Measurements from ENCODE around the gene VWA5A. TPM values are rescaled to one million over a fixed set of nuclear protein-coding genes. Genes with fewer than 3 reads are reported as not detected.

VWA5A gene, protein sequence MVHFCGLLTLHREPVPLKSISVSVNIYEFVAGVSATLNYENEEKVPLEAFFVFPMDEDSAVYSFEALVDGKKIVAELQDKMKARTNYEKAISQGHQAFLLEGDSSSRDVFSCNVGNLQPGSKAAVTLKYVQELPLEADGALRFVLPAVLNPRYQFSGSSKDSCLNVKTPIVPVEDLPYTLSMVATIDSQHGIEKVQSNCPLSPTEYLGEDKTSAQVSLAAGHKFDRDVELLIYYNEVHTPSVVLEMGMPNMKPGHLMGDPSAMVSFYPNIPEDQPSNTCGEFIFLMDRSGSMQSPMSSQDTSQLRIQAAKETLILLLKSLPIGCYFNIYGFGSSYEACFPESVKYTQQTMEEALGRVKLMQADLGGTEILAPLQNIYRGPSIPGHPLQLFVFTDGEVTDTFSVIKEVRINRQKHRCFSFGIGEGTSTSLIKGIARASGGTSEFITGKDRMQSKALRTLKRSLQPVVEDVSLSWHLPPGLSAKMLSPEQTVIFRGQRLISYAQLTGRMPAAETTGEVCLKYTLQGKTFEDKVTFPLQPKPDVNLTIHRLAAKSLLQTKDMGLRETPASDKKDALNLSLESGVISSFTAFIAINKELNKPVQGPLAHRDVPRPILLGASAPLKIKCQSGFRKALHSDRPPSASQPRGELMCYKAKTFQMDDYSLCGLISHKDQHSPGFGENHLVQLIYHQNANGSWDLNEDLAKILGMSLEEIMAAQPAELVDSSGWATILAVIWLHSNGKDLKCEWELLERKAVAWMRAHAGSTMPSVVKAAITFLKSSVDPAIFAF
- 3.6 and 4.6 TPM in 2 replicates for total RNA-seq

DNA sequence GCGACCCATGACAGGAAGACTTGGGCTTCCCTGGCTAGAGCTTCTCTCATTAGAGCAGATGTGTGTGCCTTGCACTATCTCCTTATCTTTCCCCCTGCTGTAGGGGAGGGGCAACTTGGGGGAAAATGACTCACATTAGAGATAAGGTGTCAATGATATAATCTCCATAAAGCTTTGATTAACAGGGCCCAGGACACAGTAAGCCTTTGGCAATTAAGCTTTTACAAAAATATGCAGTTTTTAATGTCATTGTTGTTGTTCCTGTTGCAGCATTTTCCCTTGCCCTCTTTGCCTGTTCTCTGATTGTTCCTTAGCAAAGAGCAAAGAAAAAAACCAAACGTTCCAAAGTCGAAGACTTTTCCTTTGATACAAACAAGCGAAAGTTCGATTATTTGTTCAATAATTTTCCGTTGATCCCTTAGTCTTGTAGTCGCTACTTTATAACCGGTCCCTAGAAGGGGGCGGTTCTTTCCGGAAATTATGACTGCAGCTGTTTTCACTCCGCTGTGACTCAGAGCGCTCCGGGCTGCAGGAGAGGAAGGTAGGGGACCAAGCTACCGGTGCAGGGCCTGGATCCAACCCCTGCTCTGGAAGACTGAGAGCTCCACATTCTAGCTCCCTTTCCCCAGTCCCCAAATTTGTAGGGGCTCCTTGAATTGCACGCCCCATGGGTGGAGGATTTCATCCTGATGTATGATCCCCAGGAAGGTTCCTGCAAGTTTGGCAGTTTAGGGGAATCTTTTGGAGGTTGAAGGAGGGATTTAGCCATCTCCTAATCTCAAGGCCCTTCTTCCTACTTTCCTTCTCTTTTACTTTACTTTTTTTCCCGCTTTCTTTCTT lies at the start of gene VWA5A:
Gene VWA5A, plus strand, starts transcription at position 509 of the 840 bp plus-strand sequence. CDS start 2,062 bp downstream, outside the sequence.
- DNase-seq (ENCODE audit: low read depth in 2 of 2), result peak; percentile 77 to 90

DNA sequence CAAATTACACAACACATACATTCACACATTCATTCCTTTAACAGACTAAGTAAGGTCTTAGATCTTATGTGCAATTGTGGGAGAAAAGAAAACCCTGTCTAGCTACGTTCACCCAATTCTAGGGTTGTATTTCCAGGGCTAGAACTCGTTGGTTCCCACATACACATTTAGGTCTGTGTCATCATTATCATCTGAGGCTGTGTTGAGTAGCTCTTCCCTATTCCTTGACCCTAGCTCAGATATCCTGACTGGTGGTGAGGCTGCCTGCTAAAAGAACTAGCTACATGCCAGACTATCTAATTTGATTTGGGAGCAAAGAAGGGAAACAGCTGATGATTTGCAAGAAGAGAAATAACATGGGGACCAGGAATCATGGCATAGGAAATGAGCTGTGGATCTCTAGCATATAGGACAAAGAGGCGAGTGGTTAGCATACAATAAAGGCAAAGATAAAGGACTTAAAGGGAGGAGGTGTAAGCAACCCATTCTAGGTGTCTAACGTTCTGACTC lies 46.6 kb upstream of the VWA5A start:
- DNase-seq (ENCODE audit: low read depth in 2 of 2), result no peak

- peak; percentile 36 to 69 for DNase-seq (ENCODE audit: low read depth in 2 of 2)
Measured at GRCh38 chr11:124069429-124070401, 45.5 kb upstream of the VWA5A start.

- DNase-seq (ENCODE audit: low read depth in 2 of 2), result peak; percentile 65 to 82
Measured at GRCh38 chr11:124070915-124071622, 44.2 kb upstream of the VWA5A start.

- no peak for DNase-seq (ENCODE audit: low read depth in 2 of 2)
Measured at GRCh38 chr11:124071623-124071948, 43.7 kb upstream of the VWA5A start.

DNA sequence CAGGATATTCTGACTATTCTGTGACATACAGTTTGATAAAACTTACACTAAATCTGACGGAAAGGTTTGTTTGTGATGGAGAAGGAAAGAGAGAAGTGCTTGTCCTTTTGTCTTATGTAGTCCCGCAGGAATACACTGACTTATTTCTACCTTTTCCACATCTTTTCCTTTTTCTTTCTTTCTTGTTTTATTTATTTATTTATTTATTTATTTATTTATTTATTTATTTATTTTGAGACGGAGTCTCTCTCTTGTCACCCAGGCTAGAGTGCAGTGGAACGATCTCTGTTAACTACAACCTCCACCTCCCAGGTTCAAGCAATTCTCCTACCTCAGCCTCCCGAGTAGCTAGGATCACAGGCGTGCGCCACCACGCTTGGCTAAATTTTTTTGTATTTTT lies 43.1 kb upstream of the VWA5A start:
- DNase-seq (ENCODE audit: low read depth in 2 of 2), result no peak

DNA sequence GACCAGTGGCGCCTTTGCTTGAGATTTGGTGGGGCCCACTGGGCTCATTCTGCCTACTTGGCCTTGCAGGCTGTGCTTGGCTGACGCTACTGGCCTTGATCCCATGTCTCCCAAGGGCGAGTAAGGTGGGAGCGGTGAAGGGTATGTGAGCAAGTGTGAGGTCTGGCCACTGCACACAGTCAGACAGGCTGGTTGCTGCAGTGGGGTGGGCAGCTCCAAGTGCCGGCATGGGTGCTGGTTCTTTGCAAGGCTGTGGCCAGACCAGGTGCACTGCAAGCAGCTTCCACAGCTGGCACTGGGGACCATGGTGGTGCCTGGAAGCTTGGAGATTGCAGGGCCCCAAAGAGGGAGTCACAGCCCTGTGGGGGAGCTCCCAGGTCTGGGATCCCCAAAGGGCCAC lies 40.7 kb upstream of the VWA5A start:
- DNase-seq (ENCODE audit: low read depth in 2 of 2), result no peak

DNA sequence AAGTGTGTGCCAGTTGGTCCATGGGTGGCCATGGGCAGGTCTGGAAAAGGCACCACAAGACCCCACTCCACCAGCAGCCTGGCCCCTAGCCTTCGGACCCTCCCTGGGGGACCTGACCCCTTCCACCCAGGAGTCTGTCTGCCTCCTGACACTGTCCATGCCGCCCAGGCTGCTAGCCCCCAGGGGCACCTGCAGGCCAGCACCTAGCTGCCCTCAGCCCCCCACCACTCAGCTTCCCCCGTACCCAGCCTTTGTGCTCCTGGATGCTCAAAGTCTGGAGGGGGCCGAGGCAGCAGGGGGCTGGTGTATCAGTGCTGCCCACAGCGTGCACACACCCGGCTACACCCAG lies 39.8 kb upstream of the VWA5A start:
- no peak for DNase-seq (ENCODE audit: low read depth in 2 of 2)

GRCh38 chr11:124075841-124076651 lies 39.2 kb upstream of the VWA5A start:
- no peak for DNase-seq (ENCODE audit: low read depth in 2 of 2)

GRCh38 chr11:124077266-124077665 lies 38.0 kb upstream of the VWA5A start:
- no peak for DNase-seq (ENCODE audit: low read depth in 2 of 2)

GRCh38 chr11:124078591-124078990 lies 36.7 kb upstream of the VWA5A start:
- no peak for DNase-seq (ENCODE audit: low read depth in 2 of 2)

DNA sequence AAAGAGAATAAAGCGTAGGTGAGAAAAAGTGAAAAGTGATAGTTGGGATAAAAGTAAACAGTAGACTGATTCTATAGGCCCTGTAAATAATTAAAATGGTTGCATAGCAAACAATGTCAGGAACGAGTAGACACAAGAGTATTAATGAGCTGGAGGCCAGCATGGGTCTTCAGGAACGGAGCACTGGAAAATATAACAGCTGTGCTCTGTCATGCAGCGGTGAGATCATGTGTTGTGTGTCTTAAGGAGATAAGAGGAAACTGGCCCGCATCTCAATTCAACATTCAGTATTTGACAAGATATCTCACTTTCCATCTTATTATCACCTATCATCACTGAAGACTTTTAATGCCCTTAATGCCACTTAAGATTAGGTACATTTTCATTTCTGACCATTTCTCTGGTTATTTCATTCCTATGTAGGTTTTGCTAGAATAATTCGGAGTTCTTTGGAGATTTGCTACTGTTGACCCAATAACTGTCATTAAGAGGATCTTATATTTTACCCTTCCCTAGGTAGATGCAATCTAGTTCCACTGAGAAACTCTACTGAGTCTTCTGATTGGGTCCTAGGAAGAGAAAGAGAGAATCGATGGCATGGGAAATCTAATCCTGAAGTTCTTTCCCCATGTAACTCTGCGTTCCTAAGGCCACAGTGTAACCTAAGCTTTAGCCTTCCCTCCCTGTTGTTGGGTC lies 35.5 kb upstream of the VWA5A start:
- DNase-seq (ENCODE audit: low read depth in 2 of 2), result no peak

DNA sequence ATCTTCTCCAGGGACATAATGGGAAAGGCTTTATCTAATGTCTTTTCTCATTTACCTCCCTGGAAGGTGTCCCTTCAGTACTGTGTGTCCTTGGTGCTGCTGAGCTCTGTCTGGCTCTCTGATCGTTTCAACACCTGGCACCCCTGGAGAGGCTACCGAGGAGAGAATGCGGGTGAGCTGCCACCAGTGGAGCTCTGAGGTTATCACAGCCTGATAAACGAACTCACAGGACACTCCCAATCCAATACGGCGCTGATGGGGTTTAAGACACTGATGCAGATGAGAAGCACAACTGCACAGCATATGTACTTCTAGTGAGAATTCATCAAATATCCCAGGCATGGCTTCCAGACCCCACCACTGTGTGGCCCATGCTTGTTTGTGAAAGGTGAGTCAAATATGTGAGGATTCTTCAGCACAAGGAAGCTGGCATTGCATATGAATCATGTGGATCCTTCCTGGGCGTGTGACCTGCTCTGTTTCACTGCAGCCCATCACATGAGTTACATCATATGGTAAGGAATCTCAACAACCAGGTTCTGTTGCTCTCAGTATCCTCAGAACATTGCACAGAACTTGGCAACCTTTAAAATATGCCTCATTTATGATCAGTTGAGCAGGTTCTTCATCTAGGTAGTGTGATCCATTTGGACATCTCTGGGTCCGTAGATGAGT lies 34.8 kb upstream of the VWA5A start:
- DNase-seq (ENCODE audit: low read depth in 2 of 2), result no peak

DNA sequence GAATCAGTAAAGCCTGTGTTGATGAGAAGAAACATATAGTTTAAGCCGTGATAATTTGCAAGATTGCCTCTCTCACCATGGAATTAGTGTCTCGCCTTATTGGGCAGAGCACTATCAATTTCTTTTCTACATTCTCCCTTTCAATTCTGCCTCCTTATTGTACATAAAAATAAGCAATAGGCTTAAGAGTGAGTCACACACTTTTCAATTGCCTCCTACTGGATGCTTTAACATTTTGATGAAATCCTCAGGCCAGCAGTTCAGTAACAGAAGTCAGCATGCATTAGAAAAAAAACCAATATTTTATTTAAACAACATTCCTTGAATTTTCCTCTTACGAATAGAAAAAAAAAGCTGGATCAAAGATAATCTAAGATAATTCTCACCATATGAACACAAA lies 33.8 kb upstream of the VWA5A start:
- DNase-seq (ENCODE audit: low read depth in 2 of 2), result no peak

- no peak for DNase-seq (ENCODE audit: low read depth in 2 of 2)
Measured at GRCh38 chr11:124082371-124082770, 32.9 kb upstream of the VWA5A start.

- no peak for DNase-seq (ENCODE audit: low read depth in 2 of 2)
Measured at GRCh38 chr11:124085583-124085982, 29.7 kb upstream of the VWA5A start.

DNA sequence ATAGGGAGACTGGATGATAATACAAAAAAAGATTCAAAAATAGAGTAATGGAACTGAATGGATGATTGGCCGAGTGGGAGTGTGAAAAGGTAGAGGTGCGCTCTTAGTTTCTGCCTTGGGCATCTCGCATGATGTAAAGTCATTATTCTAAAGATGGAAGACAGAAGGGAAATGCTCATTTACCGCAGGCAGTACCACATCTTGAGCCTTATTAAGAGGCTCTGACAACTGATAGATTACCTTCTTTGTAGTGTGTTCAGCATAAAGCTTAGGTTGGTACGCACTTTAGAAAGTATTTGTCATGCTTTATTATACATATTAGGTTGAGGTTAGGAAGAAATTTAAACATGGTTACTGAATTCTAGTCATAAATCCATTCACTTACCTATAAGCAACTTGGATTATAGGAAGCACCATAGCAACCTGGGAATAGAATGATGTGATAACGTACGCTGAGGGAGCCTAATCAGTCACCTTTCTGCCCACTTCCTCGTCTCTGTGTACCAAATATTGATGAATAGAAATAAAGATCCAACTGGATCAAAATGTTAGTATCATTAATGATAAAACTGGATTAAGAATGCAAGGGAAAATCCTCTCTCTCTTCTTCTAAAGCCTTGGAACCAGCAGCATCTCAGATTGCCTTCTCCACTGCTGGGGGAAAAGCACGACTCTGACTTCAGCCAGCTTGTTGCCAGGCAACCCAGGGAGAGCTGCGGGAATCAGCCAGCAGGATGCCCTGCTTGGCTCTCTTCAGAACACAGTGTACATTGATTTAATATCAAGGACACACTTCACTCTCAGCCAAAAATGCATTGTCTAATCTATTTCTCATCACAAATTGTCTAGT lies 29.0 kb upstream of the VWA5A start:
- DNase-seq (ENCODE audit: low read depth in 2 of 2), result no peak

All from dermis microvascular lymphatic vessel endothelial cell (primary cell).